KMS-11 (cell line): Measurements from ENCODE around the gene ABHD2.
A peak's percentile ranks its signal among the peaks of the same experiment; 100 is the strongest.

Experiments
- H2AFZ ChIP-seq: fragments of 200-600 bp; sonication (generic); 2 replicates; pipeline ENCODE4 v1.6.1; 2016; ENCODE audit warnings: antibody characterized with exemption, mixed run types, low read depth
- H3K27ac ChIP-seq: fragments of 200-600 bp; sonication (generic); 2 replicates; pipeline ENCODE4 v1.6.1; 2016; ENCODE audit warnings: mild to moderate bottlenecking, mixed run types
- H3K27me3 ChIP-seq: fragments of 200-600 bp; sonication (generic); 2 replicates; pipeline ENCODE4 v1.6.1; 2017; ENCODE audit warnings: mild to moderate bottlenecking, low read depth, mixed run types, moderate library complexity; ENCODE audit not compliant: insufficient read depth
- H3K36me3 ChIP-seq: fragments of 200-600 bp; sonication (generic); 2 replicates; pipeline ENCODE4 v1.6.1; 2017; ENCODE audit warnings: mild to moderate bottlenecking, mixed run types; ENCODE audit not compliant: insufficient read depth
- H3K4me1 ChIP-seq: fragments of 200-600 bp; sonication (generic); 2 replicates; pipeline ENCODE4 v1.6.1; 2016; ENCODE audit warnings: mild to moderate bottlenecking, low read depth, mixed run types; ENCODE audit not compliant: poor library complexity, severe bottlenecking
- H3K4me2 ChIP-seq: fragments of 200-600 bp; sonication (generic); 2 replicates; pipeline ENCODE4 v1.7.0; 2016; ENCODE audit warnings: mild to moderate bottlenecking, mixed run types
- H3K4me3 ChIP-seq: fragments of 200-600 bp; sonication (generic); IDR thresholded peaks from 2 replicates; pipeline ENCODE4 v1.6.1; 2017; ENCODE audit warnings: low read depth, low read length, mixed read lengths; ENCODE audit not compliant: insufficient read depth
- H3K79me2 ChIP-seq: fragments of 200-600 bp; sonication (generic); 2 replicates; pipeline ENCODE4 v1.6.1; 2016; ENCODE audit warnings: low read depth, mixed run types; ENCODE audit not compliant: insufficient read depth
- H3K9ac ChIP-seq: fragments of 200-600 bp; sonication (generic); 2 replicates; pipeline ENCODE4 v1.6.1; 2016; ENCODE audit warnings: mild to moderate bottlenecking, mixed run types
- H4K20me1 ChIP-seq: fragments of 200-600 bp; sonication (generic); 2 replicates; pipeline ENCODE4 v1.6.1; 2016; ENCODE audit warnings: mild to moderate bottlenecking, mixed run types; ENCODE audit not compliant: insufficient read depth
- TF ChIP-seq, protein P1 (sequence below): fragments of 200-600 bp; sonication (generic); conservative IDR thresholded peaks from 2 replicates; pipeline ENCODE4 v1.6.1; 2017; ENCODE audit warnings: low read depth, mild to moderate bottlenecking, antibody characterized with exemption, low read length, moderate library complexity, mixed read lengths

Gene ABHD2

DNA sequence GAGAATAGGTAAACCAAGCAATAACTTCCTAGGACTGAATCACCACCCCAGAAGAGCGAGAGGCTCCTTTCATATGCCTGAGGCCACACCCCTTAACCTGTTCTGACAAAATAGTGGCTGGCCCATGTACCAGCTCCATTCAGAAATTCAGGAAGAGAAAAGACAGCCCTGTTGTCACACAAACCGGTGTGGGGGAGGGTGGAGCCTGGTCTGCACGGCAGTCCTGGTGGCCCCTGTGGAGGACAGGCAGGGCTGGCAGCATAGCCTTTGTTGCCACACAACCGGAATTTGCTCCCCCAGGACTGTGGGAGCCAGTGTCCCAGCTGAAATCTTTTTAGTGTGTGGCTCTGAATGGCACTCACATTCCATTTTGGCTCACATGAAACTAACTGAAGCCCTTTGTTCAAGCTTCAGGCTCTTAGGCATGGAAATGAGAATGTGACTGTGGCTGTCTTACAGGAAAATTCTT is 109.3 kb downstream of the ABHD2 start:
- H3K9ac ChIP-seq, result peak overlapping the region; percentile 1; the same call in 1 of the 2 replicates
- no peaks in the 10 kb centered on the region for H4K20me1 ChIP-seq
- no peak overlapping the region for H3K4me3 ChIP-seq
- peak overlapping the region; percentile 56 for H3K27ac ChIP-seq
- peak overlapping the region; percentile 67 for H3K4me2 ChIP-seq
- no peaks in the 10 kb centered on the region for H3K27me3 ChIP-seq
- TF ChIP-seq, protein P1, sequence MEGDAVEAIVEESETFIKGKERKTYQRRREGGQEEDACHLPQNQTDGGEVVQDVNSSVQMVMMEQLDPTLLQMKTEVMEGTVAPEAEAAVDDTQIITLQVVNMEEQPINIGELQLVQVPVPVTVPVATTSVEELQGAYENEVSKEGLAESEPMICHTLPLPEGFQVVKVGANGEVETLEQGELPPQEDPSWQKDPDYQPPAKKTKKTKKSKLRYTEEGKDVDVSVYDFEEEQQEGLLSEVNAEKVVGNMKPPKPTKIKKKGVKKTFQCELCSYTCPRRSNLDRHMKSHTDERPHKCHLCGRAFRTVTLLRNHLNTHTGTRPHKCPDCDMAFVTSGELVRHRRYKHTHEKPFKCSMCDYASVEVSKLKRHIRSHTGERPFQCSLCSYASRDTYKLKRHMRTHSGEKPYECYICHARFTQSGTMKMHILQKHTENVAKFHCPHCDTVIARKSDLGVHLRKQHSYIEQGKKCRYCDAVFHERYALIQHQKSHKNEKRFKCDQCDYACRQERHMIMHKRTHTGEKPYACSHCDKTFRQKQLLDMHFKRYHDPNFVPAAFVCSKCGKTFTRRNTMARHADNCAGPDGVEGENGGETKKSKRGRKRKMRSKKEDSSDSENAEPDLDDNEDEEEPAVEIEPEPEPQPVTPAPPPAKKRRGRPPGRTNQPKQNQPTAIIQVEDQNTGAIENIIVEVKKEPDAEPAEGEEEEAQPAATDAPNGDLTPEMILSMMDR, result no peak
- peaks cover 2% of the 10 kb centered on the region; the same call in 1 of the 2 replicates for H3K36me3 ChIP-seq
- no peaks in the 10 kb centered on the region for H3K79me2 ChIP-seq
- H3K4me1 ChIP-seq, result peaks cover 46% of the 10 kb centered on the region
- H2AFZ ChIP-seq, result no peak overlapping the region

DNA sequence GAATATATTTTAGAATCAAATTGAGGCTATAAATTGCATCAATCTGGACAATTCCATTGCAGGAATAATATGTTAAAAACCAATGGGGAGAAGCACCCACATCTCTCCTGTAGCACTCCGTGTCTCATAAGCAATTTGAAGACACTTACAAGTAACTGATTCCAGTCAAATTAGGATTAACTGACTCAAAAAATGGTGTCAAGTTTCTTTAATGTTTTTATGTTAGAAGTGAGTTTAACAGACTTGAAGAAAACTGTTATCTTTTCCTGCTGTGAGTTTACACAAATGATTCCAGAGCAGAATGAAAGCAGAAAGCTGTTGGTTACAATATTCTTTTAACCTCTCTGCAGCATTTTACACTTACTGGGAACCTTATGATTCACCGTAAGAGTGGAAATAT is 109.9 kb downstream of the ABHD2 start:
- Histone ChIP-seq H3K36me3 (no peaks in the 10 kb centered on the region), H3K4me1 (peaks cover 46% of the 10 kb centered on the region), H4K20me1 (no peaks in the 10 kb centered on the region), H3K4me2 (peak overlapping the region; percentile 67), H3K4me3 (no peak overlapping the region), H3K27ac (peak overlapping the region; percentile 56; the same call in 1 of the 2 replicates), H3K27me3 (no peaks in the 10 kb centered on the region), H3K9ac (peak overlapping the region; percentile 1; the same call in 1 of the 2 replicates), H3K79me2 (no peaks in the 10 kb centered on the region), H2AFZ (no peak overlapping the region)
- TF ChIP-seq, protein P1, result no peak

DNA sequence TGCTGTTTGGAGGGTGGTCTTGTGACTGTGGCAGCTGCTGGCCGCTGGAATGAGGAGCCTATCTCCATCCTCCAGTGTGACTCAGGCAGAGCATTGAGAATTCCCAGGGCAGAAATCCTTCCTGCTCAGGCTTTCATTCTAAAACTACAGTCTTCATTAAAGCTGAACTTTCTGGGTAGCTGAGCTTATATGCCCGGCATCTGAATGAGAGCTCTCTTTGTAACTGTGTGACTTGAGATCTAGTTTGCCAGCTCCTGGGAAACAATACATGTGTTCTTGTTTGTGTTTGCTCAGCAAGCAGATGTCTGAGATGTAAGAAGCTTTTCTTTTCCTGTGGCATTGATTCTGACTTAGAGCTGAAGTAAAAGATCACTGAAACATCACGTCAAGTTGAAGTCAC is 110.7 kb downstream of the ABHD2 start:
- Histone ChIP-seq H3K9ac (no peak overlapping the region), H3K4me2 (no peak overlapping the region; the same call in 1 of the 2 replicates), H3K79me2 (no peaks in the 10 kb centered on the region), H4K20me1 (no peaks in the 10 kb centered on the region), H2AFZ (no peak overlapping the region), H3K36me3 (no peaks in the 10 kb centered on the region), H3K4me1 (peaks cover 46% of the 10 kb centered on the region), H3K27ac (no peak overlapping the region), H3K27me3 (no peaks in the 10 kb centered on the region), H3K4me3 (no peak overlapping the region)
- TF ChIP-seq, protein P1, result no peak

DNA sequence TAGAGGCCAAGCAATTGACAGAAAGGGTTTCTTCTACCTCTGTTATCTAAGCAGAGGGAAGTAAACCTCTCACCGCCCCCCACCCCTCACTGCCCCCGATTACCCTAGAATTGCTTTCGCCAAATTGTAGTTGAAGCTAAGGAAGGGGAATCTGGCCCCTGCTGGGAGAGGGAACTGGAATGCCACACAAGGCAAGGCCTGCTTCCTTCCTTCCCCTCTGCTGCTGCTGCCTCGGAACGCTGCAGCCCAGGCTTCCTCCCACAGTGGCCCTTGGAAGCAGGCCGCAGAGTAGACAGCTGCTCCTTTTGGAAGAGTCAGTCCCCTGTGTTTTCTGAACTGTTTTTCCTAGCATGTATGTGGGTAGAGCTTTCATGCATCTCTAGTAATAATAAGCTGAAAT is 111.5 kb downstream of the ABHD2 start:
- TF ChIP-seq, protein P1, result no peak
- Histone ChIP-seq H3K4me3 (no peak overlapping the region), H4K20me1 (no peaks in the 10 kb centered on the region), H3K79me2 (no peaks in the 10 kb centered on the region), H3K4me2 (no peak overlapping the region), H3K9ac (no peak overlapping the region), H3K36me3 (no peaks in the 10 kb centered on the region), H2AFZ (no peak overlapping the region), H3K27ac (no peak overlapping the region), H3K4me1 (peaks cover 46% of the 10 kb centered on the region), H3K27me3 (no peaks in the 10 kb centered on the region)
